IMR-90 (cell line): Measurements from ENCODE around the gene DAB1. TPM values are rescaled to one million over a fixed set of nuclear protein-coding genes. Genes with fewer than 3 reads are reported as not detected.

Experiments used
- ATAC-seq: fragments of 200-7000 bp; cut with Tn5 transposase; 2 replicates; pipeline ENCODE4 v1.9.1; 2020; ENCODE audit warnings: low read depth, mild to moderate bottlenecking, moderate library complexity
- BruUV-seq: library from RNA; stranded (reverse); fragments of 400-500 nt; replicated peaks from 2 replicates; lab custom pipeline; 2021; lab: Mats Ljungman, UMichigan
- CTCF ChIA-PET: fragments of 300-600 bp; formaldehyde crosslinking; extraction: SDS; loops from one replicate; lab custom pipeline; 2021; ENCODE audit warnings: antibody characterized with exemption; lab: Yijun Ruan, JAX
- POLR2A ChIA-PET: fragments of 300-600 bp; sonication (Branson Sonifier 250); formaldehyde crosslinking; loops from one replicate; lab custom pipeline; 2022; ENCODE audit warnings: antibody characterized with exemption; ENCODE audit not compliant: unreplicated experiment; lab: Charles Lee
- DNase-seq: peaks from one replicate; pipeline ENCODE4 v3.0.0; 2013
- H2AFZ ChIP-seq: replicated peaks from 2 replicates; pipeline ENCODE3; 2013; ENCODE audit warnings: low read length, mild to moderate bottlenecking; ENCODE audit not compliant: poor library complexity
- H2AK5ac ChIP-seq: 2 replicates; pipeline ENCODE4 v1.6.1; 2013; ENCODE audit warnings: low read depth, low read length, inconsistent platforms
- H2AK9ac ChIP-seq: replicated peaks from 2 replicates; pipeline ENCODE3; 2013; ENCODE audit warnings: mild to moderate bottlenecking, low read depth, low read length, moderate library complexity; ENCODE audit not compliant: poor library complexity
- H2BK120ac ChIP-seq: 2 replicates; pipeline ENCODE4 v1.6.1; 2013; ENCODE audit warnings: low read depth, low read length, inconsistent platforms
- H2BK15ac ChIP-seq: 3 replicates; pipeline ENCODE4 v1.6.1; 2013; ENCODE audit warnings: low read depth, low read length, inconsistent platforms
- H2BK20ac ChIP-seq: 2 replicates; pipeline ENCODE4 v1.6.1; 2013; ENCODE audit warnings: low read depth, mild to moderate bottlenecking, inconsistent platforms, low read length, moderate library complexity
- H2BK5ac ChIP-seq: 2 replicates; pipeline ENCODE4 v1.6.1; 2013; ENCODE audit warnings: mild to moderate bottlenecking, low read depth, low read length, inconsistent platforms; ENCODE audit not compliant: poor library complexity, severe bottlenecking
- H3K14ac ChIP-seq: replicated peaks from 2 replicates; pipeline ENCODE4 v1.6.1; 2013; ENCODE audit warnings: low read depth, low read length, inconsistent platforms
- H3K18ac ChIP-seq: 2 replicates; pipeline ENCODE4 v1.6.1; 2013; ENCODE audit warnings: low read depth, low read length, control low read depth
- H3K23ac ChIP-seq: 2 replicates; pipeline ENCODE4 v1.6.1; 2013; ENCODE audit warnings: low read depth, low read length, inconsistent platforms
- H3K27ac ChIP-seq: 2 replicates; pipeline ENCODE4 v1.5.1; 2013; ENCODE audit warnings: mild to moderate bottlenecking, control low read depth, low read length; ENCODE audit not compliant: insufficient read depth
- H3K27me3 ChIP-seq: 2 replicates; pipeline ENCODE4 v1.6.1; 2013; ENCODE audit warnings: low read length; ENCODE audit not compliant: control insufficient read depth, insufficient read depth
- H3K36me3 ChIP-seq: 2 replicates; pipeline ENCODE4 v1.6.1; 2013; ENCODE audit warnings: low read length, mixed read lengths; ENCODE audit not compliant: control insufficient read depth, insufficient read depth
- H3K4ac ChIP-seq: 2 replicates; pipeline ENCODE4 v1.6.1; 2013; ENCODE audit warnings: low read depth, low read length, inconsistent platforms
- H3K4me1 ChIP-seq: 2 replicates; pipeline ENCODE4 v1.6.1; 2013; ENCODE audit warnings: low read length, mixed read lengths; ENCODE audit not compliant: control insufficient read depth, insufficient read depth
- H3K4me2 ChIP-seq: 2 replicates; pipeline ENCODE4 v1.6.1; 2013; ENCODE audit warnings: low read depth, mild to moderate bottlenecking, control low read depth, low read length, moderate library complexity
- H3K4me3 ChIP-seq: 2 replicates; pipeline ENCODE4 v1.5.1; 2013; ENCODE audit warnings: low read depth, mild to moderate bottlenecking, control low read depth, low read length, moderate library complexity; ENCODE audit not compliant: insufficient read depth
- H3K56ac ChIP-seq: 2 replicates; pipeline ENCODE4 v1.6.1; 2013; ENCODE audit warnings: low read length, inconsistent platforms; ENCODE audit not compliant: insufficient read depth; ENCODE audit errors: extremely low read depth
- H3K79me1 ChIP-seq, 2 experiments: 2 replicates each; pipeline ENCODE4 v1.6.1; 2013; ENCODE audit warnings: low read length in 2 of 2, inconsistent platforms in 1 of 2, low read depth in 1 of 2
- H3K9ac ChIP-seq: 2 replicates; pipeline ENCODE4 v1.6.1; 2013; ENCODE audit warnings: low read depth, low read length, control low read depth
- H3K9me1 ChIP-seq: 2 replicates; pipeline ENCODE4 v1.6.1; 2013; ENCODE audit warnings: low read length, inconsistent platforms; ENCODE audit not compliant: insufficient read depth
- H3K9me3 ChIP-seq: 2 replicates; pipeline ENCODE4 v1.6.1; 2013; ENCODE audit warnings: low read length; ENCODE audit not compliant: control insufficient read depth, insufficient read depth
- H4K20me1 ChIP-seq: 2 replicates; pipeline ENCODE4 v1.6.1; 2013; ENCODE audit warnings: low read length, inconsistent platforms; ENCODE audit not compliant: insufficient read depth
- H4K5ac ChIP-seq: 2 replicates; pipeline ENCODE4 v1.6.1; 2013; ENCODE audit warnings: mild to moderate bottlenecking, low read depth, low read length, control low read depth
- H4K8ac ChIP-seq, 2 experiments: 2 replicates each; pipeline ENCODE4 v1.6.1; 2013; ENCODE audit warnings: low read depth in 2 of 2, low read length in 2 of 2, control low read depth in 1 of 2, inconsistent platforms in 1 of 2
- H4K91ac ChIP-seq: 2 replicates; pipeline ENCODE4 v1.6.1; 2013; ENCODE audit warnings: low read depth, low read length, inconsistent platforms; ENCODE audit not compliant: insufficient read depth
- BHLHE40 ChIP-seq: fragments of 150-350 bp; IDR thresholded peaks from 2 replicates; pipeline ENCODE4 v1.6.1; 2016; ENCODE audit warnings: mild to moderate bottlenecking, low read depth, low read length
- CEBPB ChIP-seq: IDR thresholded peaks from 2 replicates; pipeline ENCODE4 v1.6.1; 2012; ENCODE audit warnings: low read depth, low read length, improper control_type of control experiment
- CHD1 ChIP-seq: IDR thresholded peaks from 2 replicates; pipeline ENCODE4 v1.6.1; 2012; ENCODE audit warnings: low read depth, low read length, improper control_type of control experiment
- CTCF ChIP-seq: conservative IDR thresholded peaks from 2 replicates; pipeline ENCODE4 v1.5.1; 2012; ENCODE audit warnings: mild to moderate bottlenecking, low read depth, low read length, improper control_type of control experiment
- ELK1 ChIP-seq: fragments of 150-350 bp; IDR thresholded peaks from 2 replicates; pipeline ENCODE4 v1.6.1; 2016; ENCODE audit warnings: low read depth, mild to moderate bottlenecking, low read length, moderate library complexity, borderline replicate concordance
- FOS ChIP-seq: fragments of 150-350 bp; IDR thresholded peaks from 2 replicates; pipeline ENCODE4 v1.6.1; 2016; ENCODE audit warnings: low read depth, low read length
- MAFK ChIP-seq: IDR thresholded peaks from 2 replicates; pipeline ENCODE4 v1.6.1; 2012; ENCODE audit warnings: low read depth, low read length, improper control_type of control experiment
- MAZ ChIP-seq: IDR thresholded peaks from 2 replicates; pipeline ENCODE4 v1.6.1; 2012; ENCODE audit warnings: low read depth, mild to moderate bottlenecking, low read length, improper control_type of control experiment, moderate library complexity, borderline replicate concordance
- MXI1 ChIP-seq: IDR thresholded peaks from 2 replicates; pipeline ENCODE4 v1.6.1; 2012; ENCODE audit warnings: low read depth, mild to moderate bottlenecking, low read length, moderate library complexity, borderline replicate concordance
- NFE2L2 ChIP-seq: fragments of 150-350 bp; IDR thresholded peaks from 2 replicates; pipeline ENCODE4 v1.6.1; 2016; ENCODE audit warnings: low read depth, mild to moderate bottlenecking, low read length
- POLR2A ChIP-seq: IDR thresholded peaks from 2 replicates; pipeline ENCODE4 v1.6.1; 2012; ENCODE audit warnings: mild to moderate bottlenecking, low read depth, low read length
- RAD21 ChIP-seq: IDR thresholded peaks from 2 replicates; pipeline ENCODE4 v1.6.1; 2012; ENCODE audit warnings: low read length, improper control_type of control experiment
- RCOR1 ChIP-seq: IDR thresholded peaks from 2 replicates; pipeline ENCODE4 v1.6.1; 2012; ENCODE audit warnings: mild to moderate bottlenecking, low read length, improper control_type of control experiment; ENCODE audit not compliant: insufficient replicate concordance
- RFX5 ChIP-seq: IDR thresholded peaks from 2 replicates; pipeline ENCODE4 v1.8.0; 2012; ENCODE audit warnings: low read depth, mild to moderate bottlenecking, low read length, moderate library complexity
- SMC3 ChIP-seq: fragments of 150-350 bp; IDR thresholded peaks from 2 replicates; pipeline ENCODE4 v1.6.1; 2016; ENCODE audit warnings: low read depth, mild to moderate bottlenecking, antibody characterized with exemption, low read length, moderate library complexity
- USF2 ChIP-seq: fragments of 150-350 bp; IDR thresholded peaks from 2 replicates; pipeline ENCODE4 v1.6.1; 2017; ENCODE audit warnings: mild to moderate bottlenecking, antibody characterized with exemption, low read length, low read depth
- WGBS, 2 experiments: methylation state at CpG; one replicate each; pipeline versions ENCODE4 v1.1.5 to v1.1.7; 2013; ENCODE audit warnings: missing lambda C conversion rate in 2 of 2; ENCODE audit not compliant: insufficient read length in 1 of 2; ENCODE audit errors: extremely low coverage in 2 of 2; 5-methylcytosine and 5-hydroxymethylcytosine counted together
- dilution Hi-C: fragments of 300-500 bp; cut with HindIII; formaldehyde crosslinking; loops from one replicate; pipeline ENCODE4 v1.14.3; 2018; ENCODE audit warnings: low sequenced_read_pairs; ENCODE audit not compliant: unreplicated experiment
- in situ Hi-C: fragments of 300-500 bp; cut with MboI; formaldehyde crosslinking; loops from 3 replicates; pipeline ENCODE4 v1.14.3; 2019; ENCODE audit warnings: low sequenced_read_pairs, inconsistent platforms, mixed read lengths
- intact Hi-C: fragments of 100-400 bp; cut with micrococcal nuclease; formaldehyde crosslinking; loops from 2 replicates; pipeline ENCODE4 v1.10.0; 2022
- polyA plus RNA-seq, 3 experiments: library from polyadenylated mRNA; depleted of rRNA; stranded (reverse); fragments of >200 nt; gene quantifications; 2 replicates each; pipeline ENCODE4 v1.2.3, GENCODE V29; 2012; ENCODE audit warnings: low replicate concordance in 1 of 3
- total RNA-seq: library from RNA; depleted of rRNA; stranded (reverse); fragments of >200 nt; gene quantifications from 2 replicates; pipeline ENCODE4 v1.2.3, GENCODE V29; 2012

The DAB1 gene
- total and polyA plus RNA-seq, 2 of the 4 experiments (the other 2 are of a cell fraction), result 0.18 to 0.41 TPM

- BruUV-seq, result no TSS peak
- no peak overlapping the region for H4K8ac ChIP-seq
- CTCF ChIA-PET, result no interaction called here
Observed at GRCh38 chr1:57188168-57188567, 235.7 kb downstream of the DAB1 start.

More at GRCh38 chr1:57188168-57188567, 235.7 kb downstream of the DAB1 start:
- TF ChIP-seq MXI1, result no peak
- TF ChIP-seq CEBPB, result no peak
- no peak for TF ChIP-seq CTCF
- TF ChIP-seq RFX5, result no peak
- no peak for TF ChIP-seq NFE2L2
- TF ChIP-seq SMC3, result no peak
- TF ChIP-seq MAZ, result no peak
- TF ChIP-seq POLR2A, result no peak
- no peak for TF ChIP-seq ELK1
- TF ChIP-seq FOS, result no peak
- TF ChIP-seq RCOR1, result no peak
- no peak for TF ChIP-seq BHLHE40
- TF ChIP-seq RAD21, result no peak
- TF ChIP-seq MAFK, result no peak
- no peak for TF ChIP-seq CHD1
- TF ChIP-seq USF2, result no peak
- POLR2A ChIA-PET, result no interaction called here
- Histone ChIP-seq H3K23ac (no peak overlapping the region), H3K9ac (no peak overlapping the region), H3K18ac (no peak overlapping the region; the same call in 1 of the 2 replicates), H2AFZ (no peak overlapping the region), H2AK5ac (no peak overlapping the region), H3K36me3 (no peaks in the 10 kb centered on the region), H3K4me1 (no peaks in the 10 kb centered on the region), H3K27ac (no peak overlapping the region), H3K79me1 (no peaks in the 10 kb centered on the region), H3K4me3 (no peak overlapping the region), H2AK9ac (no peak overlapping the region), H4K91ac (no peak overlapping the region), H2BK15ac (no peak overlapping the region), H3K56ac (no peak overlapping the region), H2BK5ac (no peak overlapping the region), H3K14ac (no peak overlapping the region), H3K9me1 (no peaks in the 10 kb centered on the region), H3K9me3 (no peaks in the 10 kb centered on the region), H3K27me3 (no peaks in the 10 kb centered on the region), H4K5ac (no peak overlapping the region), H3K4ac (no peak overlapping the region), H4K20me1 (no peaks in the 10 kb centered on the region), H2BK20ac (no peak overlapping the region), H2BK120ac (no peak overlapping the region), H3K4me2 (no peak overlapping the region; the same call in 1 of the 2 replicates)
- dilution Hi-C loops, result no loop called here
- WGBS, 2 experiments, result no CpG with 5 or more reads among the region's 2 CpGs
- peak; percentile 48 for ATAC-seq
- peak; percentile 25 for DNase-seq
- in situ Hi-C loops, result no loop called here
- intact Hi-C loops, result no loop called here
